SK-N-MC (cell line): ENCODE results near the gene TNNT3.

Experiments
- DNase-seq: peaks from one replicate; pipeline ENCODE4 v3.0.0-alpha.2; 2011; ENCODE audit warnings: low read depth, low spot score
- H3K27ac ChIP-seq: fragments of 200-600 bp; sonication (generic); 2 replicates; pipeline ENCODE4 v1.5.1; 2016; ENCODE audit warnings: mixed run types
- H3K36me3 ChIP-seq: fragments of 200-600 bp; sonication (generic); 2 replicates; pipeline ENCODE4 v1.6.1; 2017; ENCODE audit warnings: antibody characterized with exemption, low read length, mixed read lengths; ENCODE audit not compliant: insufficient read depth
- H3K4me3 ChIP-seq: fragments of 200-600 bp; sonication (generic); 2 replicates; pipeline ENCODE4 v1.5.1; 2016
- H3K9ac ChIP-seq: fragments of 200-600 bp; sonication (generic); 2 replicates; pipeline ENCODE4 v1.8.0; 2017; ENCODE audit warnings: mixed run types, mixed read lengths; ENCODE audit not compliant: insufficient read length
- H3K9me3 ChIP-seq: fragments of 200-600 bp; sonication (generic); 2 replicates; pipeline ENCODE4 v1.6.1; 2017; ENCODE audit warnings: low read depth, mild to moderate bottlenecking, antibody characterized with exemption, low read length, moderate library complexity, mixed read lengths
- EZH2 ChIP-seq: fragments of 200-600 bp; sonication (generic); IDR thresholded peaks from one replicate; pipeline ENCODE4 v1.6.1; 2017; ENCODE audit warnings: antibody characterized with exemption
- FOXP2 ChIP-seq: optimal IDR thresholded peaks from 2 replicates; pipeline ENCODE3; 2011; ENCODE audit warnings: mild to moderate bottlenecking, moderate library complexity; ENCODE audit not compliant: insufficient read depth; ENCODE audit errors: extremely low read length, control extremely low read depth
- POLR2AphosphoS5 ChIP-seq: IDR thresholded peaks from 2 replicates; pipeline ENCODE4 v1.6.1; 2012; ENCODE audit warnings: mild to moderate bottlenecking, low read depth, low read length, borderline replicate concordance

TNNT3 gene

DNA sequence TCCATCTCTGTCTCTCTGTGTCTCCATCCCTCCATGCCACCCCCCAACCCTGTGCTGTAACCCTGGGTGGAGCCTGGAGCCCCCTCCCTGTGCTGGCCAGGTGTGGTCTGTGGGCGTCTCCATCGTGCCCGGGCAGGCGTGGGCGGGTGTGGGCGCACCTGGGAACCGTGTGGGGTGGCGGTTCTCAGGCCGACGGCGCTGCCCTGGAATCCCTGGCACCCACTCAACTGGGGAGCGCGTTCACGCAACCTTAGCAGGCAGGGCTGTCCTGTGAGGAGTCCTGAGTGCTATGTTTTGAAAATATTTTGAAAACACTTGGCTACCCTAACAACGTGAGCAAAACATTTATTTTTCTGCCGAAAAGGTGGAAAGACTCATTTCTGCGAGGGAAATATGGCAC lies 4.7 kb downstream of the TNNT3 start:
- no peaks in the 10 kb centered on the region for H3K36me3 ChIP-seq
- TF ChIP-seq POLR2AphosphoS5 = no peak
- no peak for TF ChIP-seq EZH2
- no peak for TF ChIP-seq FOXP2
- H3K9ac ChIP-seq = no peak overlapping the region
- H3K9me3 ChIP-seq = no peaks in the 10 kb centered on the region
- no peak overlapping the region for H3K27ac ChIP-seq
- no peak for DNase-seq
- no peak overlapping the region for H3K4me3 ChIP-seq

DNA sequence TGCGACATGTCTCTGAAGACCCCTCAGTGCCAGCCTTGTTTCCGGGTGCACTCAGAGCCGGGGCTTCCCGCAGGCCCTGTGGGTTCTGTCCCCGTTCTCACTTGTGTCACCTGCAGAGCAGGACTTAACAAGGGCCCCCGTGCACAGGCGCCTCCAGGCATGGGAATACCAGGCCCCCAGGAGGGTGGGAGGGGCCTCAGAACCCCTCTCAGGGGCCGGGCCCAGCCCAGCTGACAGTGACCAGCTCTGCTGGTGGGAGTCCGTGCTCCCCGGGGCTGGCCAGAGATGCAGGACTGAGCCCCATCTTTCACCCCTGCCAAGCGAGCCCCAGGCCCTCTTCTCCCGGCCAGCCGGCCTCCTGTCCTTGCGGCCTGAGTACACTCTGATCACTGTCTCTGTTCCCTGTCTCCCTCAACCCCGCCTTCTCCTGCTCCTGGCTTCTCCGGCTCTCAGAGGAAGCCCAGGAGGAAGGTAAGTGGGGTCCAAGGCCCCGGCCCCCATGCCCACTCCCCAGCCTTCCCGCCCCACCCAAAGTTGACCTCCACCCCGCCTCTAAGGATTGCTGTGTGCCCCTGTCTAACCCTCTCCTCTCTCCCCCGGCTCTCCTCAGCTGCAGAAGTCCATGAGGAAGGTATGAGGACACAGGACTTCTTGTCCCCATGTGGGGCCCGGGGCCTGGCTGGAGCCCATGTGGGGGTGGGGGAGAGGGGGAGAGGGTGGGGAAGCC lies 5.3 kb downstream of the TNNT3 start:
- Histone ChIP-seq H3K9ac (no peak overlapping the region), H3K4me3 (no peak overlapping the region), H3K36me3 (no peaks in the 10 kb centered on the region), H3K27ac (no peak overlapping the region), H3K9me3 (no peaks in the 10 kb centered on the region)
- no peak for DNase-seq
- TF ChIP-seq EZH2 (no peak), POLR2AphosphoS5 (no peak), FOXP2 (no peak)

DNA sequence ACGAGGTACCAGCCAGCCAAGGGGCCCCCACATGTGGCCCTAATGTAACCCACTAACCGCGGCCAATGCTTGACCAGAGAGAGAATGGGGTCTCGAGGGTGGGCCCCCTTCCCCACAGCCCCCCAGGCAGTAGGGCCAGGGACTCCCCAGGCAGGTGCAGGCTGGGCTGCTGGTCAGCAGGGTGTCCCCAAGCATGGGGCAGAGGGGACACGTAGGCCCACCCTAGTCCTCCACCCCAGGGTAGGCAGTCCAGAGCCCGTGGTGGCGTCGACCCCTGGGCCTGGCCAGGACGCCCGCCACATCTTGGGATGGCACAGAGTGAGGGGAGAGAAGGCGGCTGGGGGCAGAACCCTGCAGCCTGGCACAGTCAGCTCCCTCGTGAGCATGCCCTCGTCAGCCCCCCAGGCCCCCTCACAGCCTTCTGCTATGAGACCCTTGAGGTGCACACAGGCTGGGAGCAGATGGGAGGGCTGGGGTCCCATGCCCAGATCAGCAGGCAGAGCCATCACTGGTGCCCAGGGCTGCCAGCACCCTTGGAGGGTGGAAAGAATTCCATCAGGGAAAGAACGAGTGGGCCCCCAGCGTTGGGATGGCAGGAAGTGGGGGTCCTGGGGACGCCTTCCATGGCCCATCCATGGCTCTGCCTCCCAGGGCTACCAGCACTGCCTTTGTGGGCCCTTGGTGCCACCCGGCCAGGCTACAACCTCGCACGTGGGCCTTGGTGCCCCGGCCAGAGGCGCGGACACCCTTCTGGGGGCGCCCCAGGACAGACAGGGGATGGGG lies 6.1 kb downstream of the TNNT3 start:
- Histone ChIP-seq H3K9me3 (no peaks in the 10 kb centered on the region), H3K9ac (no peak overlapping the region), H3K36me3 (no peaks in the 10 kb centered on the region), H3K4me3 (no peak overlapping the region), H3K27ac (no peak overlapping the region)
- no peak for DNase-seq
- TF ChIP-seq EZH2 (no peak), FOXP2 (no peak), POLR2AphosphoS5 (no peak)

DNA sequence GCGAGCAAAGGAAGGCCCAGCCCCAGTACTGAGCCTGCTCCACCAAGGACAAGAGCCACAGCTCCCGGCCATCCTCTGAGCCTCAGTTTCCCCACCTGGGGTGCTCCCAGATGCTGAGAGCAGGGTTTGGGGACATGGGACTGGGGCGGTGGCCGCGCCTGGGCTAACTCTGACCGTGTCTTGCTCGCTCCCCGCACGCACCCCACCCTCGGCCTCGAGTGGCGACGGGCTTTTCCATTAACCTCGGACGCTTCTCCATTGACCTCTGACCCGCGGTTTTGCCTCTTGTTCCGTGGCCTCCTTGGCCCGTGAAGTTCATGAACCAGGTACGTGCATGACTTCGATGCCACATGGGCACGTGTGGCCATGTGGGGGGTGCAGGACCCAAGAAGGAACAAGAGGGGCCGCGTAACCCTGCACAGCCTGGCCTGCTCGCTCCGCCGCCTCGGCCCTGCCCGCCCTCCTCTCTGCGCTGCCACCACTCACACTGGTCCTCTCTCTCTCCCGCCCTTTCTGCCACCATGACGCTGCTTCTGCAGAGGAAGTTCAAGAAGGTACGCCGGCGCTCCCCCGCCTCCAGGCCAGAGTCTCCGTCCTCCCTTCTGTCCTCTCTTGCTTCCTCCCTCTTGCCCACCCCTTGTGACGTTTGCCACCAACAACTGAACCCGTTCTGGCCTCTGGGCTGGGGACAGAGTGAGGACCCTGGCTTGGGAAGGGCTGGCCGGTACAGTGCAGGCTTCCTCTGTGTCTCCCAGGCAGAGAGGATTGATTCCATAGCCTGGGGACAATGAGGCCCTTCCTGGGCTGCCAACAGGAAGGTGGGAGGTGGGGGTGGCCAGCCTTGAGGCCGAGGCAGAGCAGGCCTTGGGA lies 6.9 kb downstream of the TNNT3 start:
- no peak for TF ChIP-seq FOXP2
- TF ChIP-seq EZH2 = no peak
- TF ChIP-seq POLR2AphosphoS5 = no peak
- no peak overlapping the region for H3K9ac ChIP-seq
- no peak overlapping the region for H3K4me3 ChIP-seq
- H3K36me3 ChIP-seq = no peaks in the 10 kb centered on the region
- no peaks in the 10 kb centered on the region for H3K9me3 ChIP-seq
- H3K27ac ChIP-seq = no peak overlapping the region
- DNase-seq = no peak

DNA sequence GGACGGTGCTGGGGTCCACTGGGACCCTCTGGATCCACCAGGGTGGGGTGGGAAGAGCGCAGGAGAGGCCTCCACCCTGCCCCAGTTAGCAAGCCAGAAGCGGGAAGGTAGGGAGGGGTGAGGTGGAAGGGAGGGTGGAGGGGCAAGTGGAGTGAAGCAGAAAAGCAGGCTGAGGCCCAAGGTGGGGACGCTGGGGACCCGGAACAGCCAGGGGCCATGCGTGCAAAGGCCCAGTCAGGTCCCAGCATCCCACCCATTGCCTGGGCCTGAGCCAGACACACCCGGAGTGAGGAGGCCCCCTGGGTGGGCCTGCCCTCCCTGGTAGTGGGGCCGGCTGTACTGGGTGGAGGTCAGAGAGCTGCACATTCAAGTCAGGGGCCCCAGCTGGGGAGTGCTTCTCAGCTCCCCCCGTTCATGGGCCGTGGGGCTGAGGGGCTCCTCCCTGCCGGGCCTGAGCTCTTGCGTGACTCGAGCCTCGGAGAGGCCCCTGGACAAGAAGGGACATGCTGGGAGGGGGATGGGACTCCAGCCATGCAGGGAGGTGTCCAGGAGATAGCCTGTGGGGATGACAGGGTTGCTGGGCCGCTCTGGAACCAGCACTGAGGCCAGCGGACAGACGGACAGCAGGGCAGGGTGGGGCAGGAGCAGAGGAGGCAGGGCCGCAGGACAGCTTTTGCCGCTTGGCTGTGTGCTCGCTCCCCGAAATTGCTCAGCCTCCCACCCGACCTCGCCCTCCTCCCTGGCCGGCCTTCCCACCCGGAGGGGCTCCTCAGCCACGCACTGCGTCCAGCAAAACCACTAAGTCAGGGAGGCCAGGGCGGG lies 7.7 kb downstream of the TNNT3 start:
- no peaks in the 10 kb centered on the region for H3K36me3 ChIP-seq
- DNase-seq = no peak
- TF ChIP-seq POLR2AphosphoS5 (no peak), EZH2 (no peak), FOXP2 (no peak)
- H3K9ac ChIP-seq = no peak overlapping the region
- no peaks in the 10 kb centered on the region for H3K9me3 ChIP-seq
- no peak overlapping the region for H3K4me3 ChIP-seq
- H3K27ac ChIP-seq = no peak overlapping the region

DNA sequence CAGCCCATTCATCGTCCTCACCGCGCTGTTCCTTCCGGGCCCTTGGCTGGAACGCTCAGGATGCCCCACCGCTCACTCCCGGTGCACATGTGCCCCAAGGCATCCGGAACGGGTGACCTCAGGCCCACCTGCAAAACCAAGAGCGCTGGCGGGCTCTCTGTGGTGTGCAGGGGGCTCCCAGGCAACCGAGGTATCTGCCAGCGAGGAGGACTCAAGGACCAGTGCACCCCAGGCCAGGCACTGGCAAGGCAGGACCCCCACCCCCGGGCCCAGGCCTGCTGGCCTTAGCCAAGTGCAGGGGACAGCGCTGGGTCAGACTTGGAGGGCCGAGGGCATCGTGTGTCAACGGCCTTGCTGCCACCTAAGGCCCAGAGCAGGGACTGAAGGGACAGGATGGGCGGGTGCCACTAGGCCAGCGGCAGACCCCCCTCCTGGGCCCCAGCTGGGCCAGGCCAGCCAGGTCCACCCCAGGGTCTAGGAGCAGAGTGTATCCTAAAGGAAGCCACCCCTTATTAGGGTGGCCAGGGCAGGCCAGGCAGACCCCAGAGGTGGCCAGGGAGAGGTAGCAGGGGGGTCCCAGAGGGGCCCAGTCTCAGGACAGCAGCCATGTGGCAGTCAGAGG lies 8.5 kb downstream of the TNNT3 start:
- Histone ChIP-seq H3K36me3 (no peaks in the 10 kb centered on the region), H3K9ac (no peak overlapping the region), H3K9me3 (no peaks in the 10 kb centered on the region), H3K4me3 (no peak overlapping the region), H3K27ac (no peak overlapping the region)
- DNase-seq = no peak
- no peak for TF ChIP-seq EZH2
- no peak for TF ChIP-seq POLR2AphosphoS5
- no peak for TF ChIP-seq FOXP2

DNA sequence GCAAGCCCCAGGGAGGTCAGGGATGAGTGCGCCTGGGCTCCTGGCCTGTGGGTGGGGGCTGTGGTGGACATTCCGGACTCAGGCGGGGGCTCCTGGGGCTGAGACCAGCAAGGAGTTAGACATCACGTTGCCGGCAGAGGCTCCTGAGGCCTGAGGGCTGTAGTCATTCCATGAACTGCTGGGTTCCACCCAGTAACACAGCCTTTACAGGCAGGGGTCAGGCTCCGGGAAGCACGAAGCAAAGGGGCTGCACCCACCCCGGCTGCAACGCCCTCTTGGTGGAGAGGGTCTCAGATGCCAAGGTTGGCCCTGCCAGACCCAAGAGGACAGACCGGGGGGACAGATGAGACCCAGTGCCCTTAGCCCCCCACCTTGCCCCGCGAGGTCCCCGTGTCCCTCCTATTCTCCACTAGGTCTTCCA lies 9.0 kb downstream of the TNNT3 start:
- H3K36me3 ChIP-seq = no peaks in the 10 kb centered on the region

More for the DNA sequence above, 9.0 kb downstream of the TNNT3 start:
- Histone ChIP-seq H3K4me3 (no peak overlapping the region), H3K9ac (no peak overlapping the region), H3K9me3 (no peaks in the 10 kb centered on the region), H3K27ac (no peak overlapping the region)
- TF ChIP-seq POLR2AphosphoS5 (no peak), EZH2 (no peak), FOXP2 (no peak)
- no peak for DNase-seq
